Naive thymus-derived CD4-positive, alpha-beta T cell (primary cell): ENCODE data around the gene ANKRD7. TPM values are rescaled to one million over a fixed set of nuclear protein-coding genes. Genes with fewer than 3 reads are reported as not detected.

ENCODE experiments used
- ATAC-seq: fragments of 150-1000 bp; cut with Tn5 transposase; 2 replicates; pipeline ENCODE4 v1.10.0; 2021; ENCODE audit warnings: mild to moderate bottlenecking, moderate library complexity
- CTCF ChIA-PET: fragments of 350-600 bp; sonication (Branson Sonifier 250); formaldehyde crosslinking; loops from one replicate; lab custom pipeline; 2021; ENCODE audit warnings: antibody characterized with exemption; lab: Charles Lee
- POLR2A ChIA-PET: fragments of 350-600 bp; sonication (Branson Sonifier 250); formaldehyde crosslinking; loops from one replicate; lab custom pipeline; 2021; ENCODE audit warnings: antibody characterized with exemption, inconsistent platforms; lab: Charles Lee
- DNase-seq, 9 donors: peaks; one replicate each; pipeline versions ENCODE4 v3.0.0 to v3.0.0-alpha.2; 2020 to 2022; ENCODE audit warnings: mixed read lengths in 1 of 9
- H3K27ac ChIP-seq: one replicate; pipeline ENCODE4 v1.7.0; 2013; ENCODE audit warnings: mild to moderate bottlenecking, low read depth, low read length, moderate library complexity
- H3K27me3 ChIP-seq, 2 donors: one replicate each; pipeline ENCODE4 v1.7.0; 2013; ENCODE audit warnings: low read length in 2 of 2, mild to moderate bottlenecking in 2 of 2, moderate library complexity in 2 of 2; ENCODE audit not compliant: control insufficient read depth in 2 of 2, insufficient read depth in 2 of 2
- H3K36me3 ChIP-seq, 3 experiments: 1 replicate in 2 of 3; 2 replicates in 1 of 3; pipeline ENCODE4 v1.7.0; 2013; ENCODE audit warnings: low read length in 3 of 3, mild to moderate bottlenecking in 3 of 3, moderate library complexity in 1 of 3; ENCODE audit not compliant: insufficient read depth in 3 of 3, control insufficient read depth in 2 of 3
- H3K4me1 ChIP-seq, 2 donors: one replicate each; pipeline ENCODE4 v1.7.0; 2013; ENCODE audit warnings: low read length in 2 of 2, mild to moderate bottlenecking in 2 of 2, moderate library complexity in 1 of 2; ENCODE audit not compliant: control insufficient read depth in 2 of 2, insufficient read depth in 2 of 2
- H3K4me3 ChIP-seq: 2 replicates; pipeline ENCODE4 v1.7.0; 2013; ENCODE audit warnings: mild to moderate bottlenecking, low read length
- H3K9me3 ChIP-seq, 3 experiments: 1 replicate in 2 of 3; 2 replicates in 1 of 3; pipeline ENCODE4 v1.7.0; 2013; ENCODE audit warnings: low read length in 3 of 3; ENCODE audit not compliant: control insufficient read depth in 2 of 3
- H3K27ac Mint-ChIP-seq, 9 donors: one replicate each; pipeline ENCODE4 v1.8.0; 2020 to 2022; ENCODE audit warnings: mixed read lengths in 9 of 9, mild to moderate bottlenecking in 8 of 9, moderate library complexity in 5 of 9, inconsistent platforms in 2 of 9
- H3K27me3 Mint-ChIP-seq, 5 donors: one replicate each; pipeline ENCODE4 v1.8.0; 2021 to 2022; ENCODE audit warnings: mixed read lengths in 5 of 5, mild to moderate bottlenecking in 1 of 5
- H3K36me3 Mint-ChIP-seq, 5 donors: one replicate each; pipeline ENCODE4 v1.8.0; 2020 to 2022; ENCODE audit warnings: mixed read lengths in 5 of 5, mild to moderate bottlenecking in 3 of 5, inconsistent platforms in 1 of 5
- H3K4me1 Mint-ChIP-seq, 7 donors: one replicate each; pipeline ENCODE4 v1.8.0; 2020 to 2022; ENCODE audit warnings: mixed read lengths in 7 of 7, mild to moderate bottlenecking in 3 of 7, inconsistent platforms in 1 of 7
- H3K4me3 Mint-ChIP-seq, 10 donors: one replicate each; pipeline ENCODE4 v1.8.0; 2020 to 2022; ENCODE audit warnings: mild to moderate bottlenecking in 10 of 10, mixed read lengths in 10 of 10, moderate library complexity in 6 of 10, inconsistent platforms in 2 of 10
- H3K9me3 Mint-ChIP-seq, 11 donors: one replicate each; pipeline ENCODE4 v1.8.0; 2020 to 2022; ENCODE audit warnings: mixed read lengths in 11 of 11, mild to moderate bottlenecking in 4 of 11, inconsistent platforms in 1 of 11, moderate library complexity in 1 of 11
- intact Hi-C, 2 donors: fragments of 100-400 bp; cut with micrococcal nuclease; formaldehyde crosslinking; loops; one replicate each; pipeline ENCODE4 v1.15.1; 2023
- polyA plus RNA-seq, 2 donors: library from polyadenylated mRNA; unstranded; fragments of 300-500 nt; fragmentation: Illumina TruSeq; gene quantifications; one replicate each; pipeline ENCODE4 v1.2.3, GENCODE V29; 2021
- total RNA-seq, 6 experiments: library from RNA in 5 of 6; stranded (reverse) in 5 of 6; gene quantifications; 1 replicate in 5 of 6; 2 replicates in 1 of 6; pipeline ENCODE4 v1.2.3 and lab custom pipeline; 2021 to 2026

ANKRD7 gene
- total and polyA plus RNA-seq, 7 experiments from 2014 or later = 1.2 TPM; not detected in 6

DNA sequence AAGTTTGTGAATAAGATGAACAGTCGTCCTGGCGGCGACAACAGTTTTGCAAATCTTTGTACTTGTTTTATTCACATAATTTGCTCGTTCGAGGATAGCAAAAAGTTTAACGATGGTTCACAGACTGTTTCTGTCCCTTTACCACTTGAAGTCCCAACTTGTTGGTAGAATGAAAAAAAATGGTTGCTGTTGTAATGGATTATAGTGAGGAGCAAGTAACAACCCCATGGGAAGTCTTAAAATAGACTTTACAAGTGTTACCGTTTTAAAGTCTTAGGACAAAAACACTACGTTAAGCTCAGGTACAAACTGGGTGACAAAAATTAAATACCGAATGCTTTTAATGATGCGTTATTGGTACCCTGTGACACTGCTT is 40.0 kb upstream of the ANKRD7 start:
- peaks cover 0 to 5% (median 0%) of the 10 kb centered on the region in 11 donors for H3K9me3 Mint-ChIP-seq
- H3K27me3 Mint-ChIP-seq = peaks cover 0 to 3% (median 0%) of the 10 kb centered on the region in 5 donors
- H3K36me3 Mint-ChIP-seq = peaks cover 4 to 16% (median 11%) of the 10 kb centered on the region in 5 donors
- Histone ChIP-seq H3K27me3 (no peaks in the 10 kb centered on the region), H3K4me3 (peak overlapping the region; percentile 77), H3K27ac (peak overlapping the region; percentile 94), H3K36me3 (peaks cover 0 to 9% (median 5%) of the 10 kb centered on the region in 3 experiments), H3K9me3 (no peaks in the 10 kb centered on the region), H3K4me1 (peaks cover 21 to 31% of the 10 kb centered on the region in 2 donors)
- CTCF ChIA-PET = interaction anchor here (1.3 kb wide), 1 partner anchor 32 kb away, joined by 4 read pairs; no protein-coding TSS in a partner anchor
- ATAC-seq = no peak
- peaks cover 20 to 61% (median 56%) of the 10 kb centered on the region in 7 donors for H3K4me1 Mint-ChIP-seq
- peak overlapping the region; percentile 92 to 99 (median 98) for H3K4me3 Mint-ChIP-seq
- POLR2A ChIA-PET = no interaction called here
- intact Hi-C loops = loop anchor here (1.0 to 5.0 kb wide), 8 partner anchors 12 to 1973 kb away; partner anchors contain the start of genes CAPZA2 (in 2 of the 2) and ST7 (in 1 of the 2)
- peak in 1 of 9 donors; percentile 3 for DNase-seq
- H3K27ac Mint-ChIP-seq = peak overlapping the region; percentile 98 to 100 (median 99)

DNA sequence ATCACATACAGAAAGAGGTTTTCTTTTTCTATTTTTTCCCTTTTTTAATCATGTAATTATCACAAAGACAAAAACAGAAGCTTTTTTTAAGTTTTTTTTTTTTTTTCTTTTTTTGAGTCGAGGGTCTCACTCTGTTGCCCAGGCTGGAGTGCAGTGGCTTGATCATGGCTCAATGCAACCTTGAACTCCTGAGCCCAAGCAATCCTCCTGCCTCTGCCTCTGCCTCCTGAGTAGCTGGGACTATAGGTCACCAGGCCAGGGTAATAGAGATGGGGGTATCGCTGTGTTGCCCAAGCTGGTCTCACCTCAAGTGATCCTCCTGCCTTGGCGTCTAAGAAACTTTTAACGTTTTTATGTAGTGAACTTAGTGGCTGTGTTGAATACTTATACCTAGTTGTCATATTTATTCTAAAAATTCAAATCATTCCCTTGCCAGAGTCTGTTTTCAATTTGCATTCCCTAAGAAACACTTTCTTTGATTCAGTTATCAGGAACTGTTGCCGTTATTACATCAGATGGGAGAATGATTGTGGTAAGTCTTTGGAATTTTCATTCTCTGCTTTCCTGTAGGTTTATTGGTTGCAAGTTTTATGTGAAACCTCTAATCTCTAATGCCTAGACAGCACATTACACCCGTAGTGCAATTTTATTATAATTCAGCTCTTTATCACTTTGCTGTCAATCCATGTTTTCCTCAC is 39.2 kb upstream of the ANKRD7 start:
- Histone ChIP-seq H3K36me3 (peaks cover 0 to 9% (median 5%) of the 10 kb centered on the region in 3 experiments), H3K27me3 (no peaks in the 10 kb centered on the region), H3K4me3 (peak overlapping the region; percentile 77), H3K9me3 (no peaks in the 10 kb centered on the region), H3K27ac (peak overlapping the region; percentile 94), H3K4me1 (peaks cover 21 to 31% of the 10 kb centered on the region in 2 donors)
- H3K27me3 Mint-ChIP-seq = peaks cover 0 to 3% (median 0%) of the 10 kb centered on the region in 5 donors
- H3K9me3 Mint-ChIP-seq = peaks cover 0 to 5% (median 0%) of the 10 kb centered on the region in 11 donors
- H3K36me3 Mint-ChIP-seq = peaks cover 4 to 16% (median 7%) of the 10 kb centered on the region in 5 donors
- intact Hi-C loops = no loop called here
- peak overlapping the region; percentile 92 to 99 (median 98) for H3K4me3 Mint-ChIP-seq
- H3K4me1 Mint-ChIP-seq = peaks cover 20 to 65% (median 57%) of the 10 kb centered on the region in 7 donors
- ChIA-PET CTCF (interaction anchor here (1.3 to 1.7 kb wide), 2 partner anchors 14 to 33 kb away, joined by 3 to 4 read pairs; no protein-coding TSS in a partner anchor), POLR2A (no interaction called here)
- H3K27ac Mint-ChIP-seq = peak overlapping the region in 7 of 9 donors; percentile 53 to 100 (median 63)
- ATAC-seq = no peak
- DNase-seq = no peak

DNA sequence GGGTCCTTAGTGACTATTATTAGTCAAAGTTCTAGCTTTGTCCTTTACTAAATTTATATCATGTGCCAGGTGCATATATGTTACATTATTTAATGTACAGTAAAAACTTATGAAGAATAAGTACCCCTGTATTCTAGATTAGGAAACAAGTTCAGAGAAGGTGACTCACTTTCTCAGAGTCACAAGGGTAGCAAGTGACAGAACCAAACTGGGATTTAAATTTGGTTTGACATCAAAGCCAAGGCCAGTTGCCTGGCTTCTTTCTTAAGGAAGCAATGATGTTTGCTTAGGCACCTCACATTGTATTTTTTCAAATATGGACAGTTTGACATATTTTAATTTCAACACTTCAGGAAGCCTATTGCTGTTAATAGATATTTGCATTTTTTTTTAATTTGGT is 38.0 kb upstream of the ANKRD7 start:
- Histone ChIP-seq H3K9me3 (no peaks in the 10 kb centered on the region), H3K36me3 (peaks cover 0 to 10% (median 5%) of the 10 kb centered on the region in 3 experiments), H3K27me3 (no peaks in the 10 kb centered on the region), H3K4me3 (no peak overlapping the region), H3K4me1 (peaks cover 21 to 31% of the 10 kb centered on the region in 2 donors), H3K27ac (no peak overlapping the region)
- Mint-ChIP-seq H3K36me3 (peaks cover 4 to 16% (median 8%) of the 10 kb centered on the region in 5 donors), H3K4me3 (peak overlapping the region in 9 of 10 donors; percentile 50 to 99 (median 92)), H3K4me1 (peaks cover 20 to 65% (median 57%) of the 10 kb centered on the region in 7 donors), H3K27me3 (peaks cover 0 to 3% (median 0%) of the 10 kb centered on the region in 5 donors), H3K27ac (peak overlapping the region in 2 of 9 donors; percentile 53 to 64), H3K9me3 (peaks cover 0 to 5% (median 0%) of the 10 kb centered on the region in 11 donors)
- DNase-seq (no peak), ATAC-seq (no peak)
- intact Hi-C loops = no loop called here
- ChIA-PET POLR2A (no interaction called here), CTCF (interaction anchor here (1.7 kb wide), 1 partner anchor 13 kb away, joined by 3 read pairs; no protein-coding TSS in a partner anchor)

DNA sequence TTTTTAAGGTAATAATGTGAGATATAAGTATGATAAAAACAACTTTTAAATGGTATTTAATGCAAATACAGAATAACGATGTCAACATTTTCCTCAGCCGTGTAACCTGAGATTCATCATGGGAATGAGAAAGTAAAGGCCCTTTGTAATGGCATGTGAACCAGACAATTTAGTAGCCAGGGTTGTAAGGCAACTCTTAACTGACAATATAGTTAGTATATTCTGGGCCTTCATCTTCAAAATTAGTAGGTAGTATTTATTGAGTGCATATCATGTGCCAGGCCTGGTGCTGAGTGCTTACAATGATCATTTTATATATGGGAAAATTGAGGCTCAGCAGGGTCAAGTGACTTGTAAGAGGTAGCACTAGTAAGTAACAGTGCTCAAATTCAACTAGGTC is 29.9 kb upstream of the ANKRD7 start:
- Histone ChIP-seq H3K36me3 (peaks cover 3 to 5% (median 4%) of the 10 kb centered on the region in 3 experiments), H3K27ac (peak overlapping the region; percentile 1), H3K9me3 (no peaks in the 10 kb centered on the region), H3K4me1 (no peaks in the 10 kb centered on the region), H3K27me3 (no peaks in the 10 kb centered on the region), H3K4me3 (no peak overlapping the region)
- H3K27ac Mint-ChIP-seq = peak overlapping the region in 4 of 9 donors; percentile 5 to 45 (median 37)
- DNase-seq = no peak
- H3K36me3 Mint-ChIP-seq = peaks cover 0 to 8% (median 5%) of the 10 kb centered on the region in 5 donors
- H3K4me3 Mint-ChIP-seq = no peak overlapping the region
- peaks cover 0 to 1% (median 0%) of the 10 kb centered on the region in 11 donors for H3K9me3 Mint-ChIP-seq
- H3K27me3 Mint-ChIP-seq = no peaks in the 10 kb centered on the region
- ATAC-seq = no peak
- peaks cover 0 to 16% (median 6%) of the 10 kb centered on the region in 7 donors for H3K4me1 Mint-ChIP-seq
- ChIA-PET POLR2A (no interaction called here), CTCF (interaction anchor here (0.6 to 1.8 kb wide), 2 partner anchors 12 to 525 kb away, joined by 3 to 6 read pairs; no protein-coding TSS in a partner anchor)
- intact Hi-C loops = no loop called here

DNA sequence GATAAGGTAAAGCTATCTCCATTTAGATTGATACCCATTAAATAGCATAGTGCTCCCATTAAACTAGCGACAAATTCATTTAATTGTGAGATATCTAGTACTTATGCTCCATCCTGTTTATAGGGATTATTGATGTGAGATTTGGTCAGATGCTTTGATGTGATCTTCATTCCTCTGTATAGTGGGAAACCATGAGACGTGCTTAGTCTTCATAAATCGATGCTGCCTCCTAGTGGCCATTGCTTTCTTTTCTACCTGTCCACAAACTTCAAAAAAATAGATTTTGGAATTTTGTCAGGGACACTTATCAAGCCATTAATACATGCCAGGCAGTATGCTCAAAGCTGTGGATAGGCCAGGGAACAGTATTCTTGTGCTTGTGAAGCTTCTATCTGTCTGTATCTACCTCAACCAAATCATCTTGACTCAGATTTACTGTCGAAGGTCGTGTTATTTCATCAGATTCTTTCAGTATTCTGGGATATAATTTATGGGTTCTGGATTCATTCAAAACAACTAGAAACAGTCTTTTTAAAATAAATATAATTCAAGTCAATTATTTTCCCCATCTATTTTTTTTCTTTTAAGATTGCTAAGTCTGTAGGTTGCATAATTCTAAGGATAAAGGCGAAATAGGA is 28.5 kb upstream of the ANKRD7 start:
- peaks cover 0 to 12% (median 5%) of the 10 kb centered on the region in 7 donors for H3K4me1 Mint-ChIP-seq
- Histone ChIP-seq H3K27ac (no peak overlapping the region), H3K4me3 (no peak overlapping the region), H3K9me3 (no peaks in the 10 kb centered on the region), H3K27me3 (no peaks in the 10 kb centered on the region), H3K36me3 (peaks cover 3 to 5% (median 4%) of the 10 kb centered on the region in 3 experiments), H3K4me1 (no peaks in the 10 kb centered on the region)
- peak overlapping the region in 6 of 9 donors; percentile 1 to 81 (median 40) for H3K27ac Mint-ChIP-seq
- H3K4me3 Mint-ChIP-seq = no peak overlapping the region
- H3K9me3 Mint-ChIP-seq = peaks cover 0 to 1% (median 0%) of the 10 kb centered on the region in 11 donors
- DNase-seq = peak in 8 of 9 donors; percentile 14 to 56 (median 43)
- H3K27me3 Mint-ChIP-seq = no peaks in the 10 kb centered on the region
- H3K36me3 Mint-ChIP-seq = peaks cover 0 to 8% (median 3%) of the 10 kb centered on the region in 5 donors
- POLR2A ChIA-PET = no interaction called here
- CTCF ChIA-PET = interaction anchor here (0.6 to 1.8 kb wide), 2 partner anchors 10 to 535 kb away, joined by 3 to 6 read pairs; no protein-coding TSS in a partner anchor
- ATAC-seq = peak; percentile 86
- intact Hi-C loops = loop anchor here (1.0 to 2.0 kb wide), 4 partner anchors 12 to 737 kb away; partner anchors contain the start of gene LSM8 (in 2 of the 2)

DNA sequence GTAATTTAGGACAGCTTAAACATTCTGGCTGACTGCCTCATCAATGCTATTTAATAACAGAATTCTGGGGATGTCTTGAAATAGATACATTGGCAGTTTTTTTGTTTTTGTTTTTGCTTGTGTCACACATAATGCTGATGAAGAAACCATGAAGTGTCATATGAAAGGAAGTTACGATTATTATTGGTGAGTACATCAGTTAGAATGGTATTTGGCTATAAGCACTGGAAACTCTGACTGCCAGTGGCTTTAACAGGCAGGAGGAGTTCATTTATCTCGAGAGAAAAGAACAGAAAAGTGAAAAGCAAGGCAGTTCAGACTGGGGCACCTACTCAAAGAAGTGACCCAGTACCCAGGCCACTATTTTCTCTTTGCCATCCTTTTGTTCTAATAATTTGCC is 22.4 kb upstream of the ANKRD7 start:
- CTCF ChIA-PET = no interaction called here
- DNase-seq = no peak
- H3K4me1 Mint-ChIP-seq = no peaks in the 10 kb centered on the region
- Histone ChIP-seq H3K36me3 (no peaks in the 10 kb centered on the region), H3K4me3 (no peak overlapping the region), H3K27me3 (no peaks in the 10 kb centered on the region), H3K9me3 (no peaks in the 10 kb centered on the region), H3K4me1 (no peaks in the 10 kb centered on the region), H3K27ac (no peak overlapping the region)
- H3K27ac Mint-ChIP-seq = no peak overlapping the region
- no peaks in the 10 kb centered on the region for H3K36me3 Mint-ChIP-seq
- POLR2A ChIA-PET = no interaction called here
- no peaks in the 10 kb centered on the region for H3K9me3 Mint-ChIP-seq
- H3K4me3 Mint-ChIP-seq = no peak overlapping the region
- ATAC-seq = no peak
- peaks cover 0 to 3% (median 0%) of the 10 kb centered on the region in 5 donors for H3K27me3 Mint-ChIP-seq
- intact Hi-C loops = no loop called here
